SK-N-SH treated with all-trans-retinoic acid at 6 μM for 48 hours (cell line): ENCODE measurements around the gene SMARCC1.
A peak's percentile ranks its signal among the peaks of the same experiment; 100 is the strongest.

Experiments used
- ATAC-seq: fragments of 200-7000 bp; cut with Tn5 transposase; 3 replicates; pipeline ENCODE4 v1.9.1; 2020; ENCODE audit warnings: mild to moderate bottlenecking, moderate library complexity
- ARNTL ChIP-seq: fragments of 450-650 bp; formaldehyde crosslinking; IDR thresholded peaks from 2 replicates; pipeline ENCODE4 v1.5.0; 2020; ENCODE audit warnings: low read depth, mild to moderate bottlenecking, moderate library complexity, borderline replicate concordance
- BACH2 ChIP-seq: fragments of 250-450 bp; sonication (Bioruptor Pico); IDR thresholded peaks from 2 replicates; pipeline ENCODE4 v1.9.0; 2021; ENCODE audit warnings: mild to moderate bottlenecking, borderline replicate concordance
- ESRRG ChIP-seq: fragments of 250-450 bp; sonication (Bioruptor Pico); IDR thresholded peaks from 2 replicates; pipeline ENCODE4 v1.6.1; 2021; ENCODE audit warnings: mild to moderate bottlenecking
- GLIS3 ChIP-seq: fragments of 250-450 bp; sonication (Bioruptor Pico); IDR thresholded peaks from 2 replicates; pipeline ENCODE4 v1.5.0; 2020; ENCODE audit warnings: mild to moderate bottlenecking, moderate library complexity
- ISL1 ChIP-seq: fragments of 250-450 bp; sonication (Bioruptor Pico); IDR thresholded peaks from 2 replicates; pipeline ENCODE4 v2.1.2; 2022; ENCODE audit warnings: mild to moderate bottlenecking, moderate library complexity
- OSR1 ChIP-seq: fragments of 250-450 bp; sonication (Bioruptor Pico); IDR thresholded peaks from 2 replicates; pipeline ENCODE4 v1.8.0; 2022; ENCODE audit warnings: moderate library complexity, mild to moderate bottlenecking, inconsistent platforms
- RARB ChIP-seq: fragments of 250-450 bp; sonication (Bioruptor Pico); IDR thresholded peaks from 2 replicates; pipeline ENCODE4 v1.8.0; 2021; ENCODE audit warnings: mild to moderate bottlenecking, moderate library complexity
- SNAI2 ChIP-seq: fragments of 250-450 bp; sonication (Bioruptor Pico); IDR thresholded peaks from 2 replicates; pipeline ENCODE4 v1.5.0; 2020; ENCODE audit warnings: mild to moderate bottlenecking, moderate library complexity
- TCF4 ChIP-seq: fragments of 250-450 bp; sonication (Bioruptor Pico); IDR thresholded peaks from 2 replicates; pipeline ENCODE4 v1.8.0; 2021; ENCODE audit warnings: mild to moderate bottlenecking, moderate library complexity, borderline replicate concordance
- TOX ChIP-seq: fragments of 250-450 bp; sonication (Bioruptor Pico); IDR thresholded peaks from 2 replicates; pipeline ENCODE4 v1.8.0; 2021; ENCODE audit warnings: mild to moderate bottlenecking, moderate library complexity, borderline replicate concordance
- ZC3H10 ChIP-seq: fragments of 250-450 bp; sonication (Bioruptor Pico); IDR thresholded peaks from 2 replicates; pipeline ENCODE4 v1.5.1; 2021; ENCODE audit warnings: mild to moderate bottlenecking, moderate library complexity
- ZFP3 ChIP-seq: fragments of 250-450 bp; sonication (Bioruptor Pico); IDR thresholded peaks from 2 replicates; pipeline ENCODE4 v1.5.0; 2020; ENCODE audit warnings: mild to moderate bottlenecking, moderate library complexity
- ZFP30 ChIP-seq: fragments of 450-650 bp; formaldehyde crosslinking; IDR thresholded peaks from 2 replicates; pipeline ENCODE4 v1.5.0; 2022; ENCODE audit warnings: mild to moderate bottlenecking, moderate library complexity
- ZNF565 ChIP-seq: fragments of 450-650 bp; formaldehyde crosslinking; conservative IDR thresholded peaks from 2 replicates; pipeline ENCODE4 v1.5.0; 2020; ENCODE audit warnings: low read depth, mild to moderate bottlenecking, moderate library complexity
- ZNF70 ChIP-seq: fragments of 450-650 bp; formaldehyde crosslinking; IDR thresholded peaks from 2 replicates; pipeline ENCODE4 v1.5.0; 2020; ENCODE audit warnings: mild to moderate bottlenecking, moderate library complexity
- ZNF8 ChIP-seq: fragments of 450-650 bp; formaldehyde crosslinking; IDR thresholded peaks from 2 replicates; pipeline ENCODE4 v1.5.0; 2020; ENCODE audit warnings: mild to moderate bottlenecking, moderate library complexity
- TF ChIP-seq, protein P1 (sequence below): fragments of 250-450 bp; sonication (Bioruptor Pico); IDR thresholded peaks from 2 replicates; pipeline ENCODE4 v1.5.0; 2020; ENCODE audit warnings: mild to moderate bottlenecking, moderate library complexity
- TF ChIP-seq, protein P2 (sequence below): fragments of 250-450 bp; sonication (Bioruptor Pico); IDR thresholded peaks from 2 replicates; pipeline ENCODE4 v1.5.1; 2020; ENCODE audit warnings: low read depth, mild to moderate bottlenecking, moderate library complexity
- TF ChIP-seq, protein P3 (sequence below): fragments of 250-450 bp; sonication (Bioruptor Pico); IDR thresholded peaks from 2 replicates; pipeline ENCODE4 v1.8.0; 2020; ENCODE audit warnings: mild to moderate bottlenecking, moderate library complexity, borderline replicate concordance
- TF ChIP-seq, protein P4 (sequence below): fragments of 250-450 bp; sonication (Bioruptor Pico); IDR thresholded peaks from 2 replicates; pipeline ENCODE4 v1.5.1; 2021; ENCODE audit warnings: mild to moderate bottlenecking, moderate library complexity

SMARCC1 gene

DNA sequence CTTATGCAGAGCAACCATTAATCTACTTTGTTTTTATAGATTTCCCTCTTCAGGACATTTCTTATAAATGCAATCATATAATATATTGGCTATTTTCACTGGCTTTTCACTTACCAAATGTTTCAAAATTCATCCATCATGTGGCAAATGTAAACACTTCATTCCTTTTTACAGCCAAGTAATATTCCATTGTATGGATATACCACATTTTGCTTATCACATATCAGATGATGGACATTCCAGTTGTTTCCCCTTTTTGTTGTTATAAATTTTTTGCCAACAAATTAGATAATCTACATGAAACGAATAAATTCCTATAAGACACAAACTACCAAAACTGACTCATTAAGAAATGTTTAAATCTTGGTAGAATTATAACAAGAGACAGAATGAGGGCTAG lies 123.2 kb downstream of the SMARCC1 start:
- TF ChIP-seq RARB (no peak), ZNF8 (CRISPR knock-in tag) (peak; percentile 100), ISL1 (CRISPR knock-in tag) (no peak), TCF4 (no peak), ESRRG (CRISPR knock-in tag) (no peak), BACH2 (CRISPR knock-in tag) (no peak), ZNF565 (CRISPR knock-in tag) (no peak), ZNF70 (CRISPR knock-in tag) (no peak)
- ATAC-seq, result no peak

DNA sequence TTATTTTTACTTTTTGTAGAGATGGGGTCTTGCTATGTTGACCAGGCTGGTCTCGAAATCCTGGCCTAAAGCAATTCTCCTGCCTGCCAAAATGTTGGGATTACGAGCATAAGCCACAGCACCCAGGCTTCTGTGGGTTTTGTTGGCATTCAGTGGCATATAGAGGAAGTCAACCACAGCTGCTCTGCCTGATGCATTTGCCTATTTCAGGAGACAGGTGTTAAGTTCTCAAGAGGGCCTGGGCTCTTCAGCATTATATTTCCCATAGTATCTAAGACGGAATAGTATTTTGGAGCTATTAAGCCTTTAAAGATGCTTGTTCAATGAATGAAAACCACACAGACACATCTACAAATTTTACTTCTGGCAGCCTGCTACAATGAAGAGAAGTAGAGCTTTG lies 129.6 kb downstream of the SMARCC1 start:
- TF ChIP-seq ZNF70 (CRISPR knock-in tag) (no peak), ISL1 (CRISPR knock-in tag) (no peak), SNAI2 (CRISPR knock-in tag) (no peak), TCF4 (no peak), ZFP30 (CRISPR knock-in tag) (no peak), TOX (CRISPR knock-in tag) (no peak), ZNF565 (CRISPR knock-in tag) (no peak), OSR1 (CRISPR knock-in tag) (no peak), ZNF8 (CRISPR knock-in tag) (no peak), BACH2 (CRISPR knock-in tag) (no peak), RARB (no peak), ZC3H10 (CRISPR knock-in tag) (no peak), GLIS3 (CRISPR knock-in tag) (no peak), ZFP3 (CRISPR knock-in tag) (no peak), ESRRG (CRISPR knock-in tag) (no peak)
- TF ChIP-seq, protein P1, sequence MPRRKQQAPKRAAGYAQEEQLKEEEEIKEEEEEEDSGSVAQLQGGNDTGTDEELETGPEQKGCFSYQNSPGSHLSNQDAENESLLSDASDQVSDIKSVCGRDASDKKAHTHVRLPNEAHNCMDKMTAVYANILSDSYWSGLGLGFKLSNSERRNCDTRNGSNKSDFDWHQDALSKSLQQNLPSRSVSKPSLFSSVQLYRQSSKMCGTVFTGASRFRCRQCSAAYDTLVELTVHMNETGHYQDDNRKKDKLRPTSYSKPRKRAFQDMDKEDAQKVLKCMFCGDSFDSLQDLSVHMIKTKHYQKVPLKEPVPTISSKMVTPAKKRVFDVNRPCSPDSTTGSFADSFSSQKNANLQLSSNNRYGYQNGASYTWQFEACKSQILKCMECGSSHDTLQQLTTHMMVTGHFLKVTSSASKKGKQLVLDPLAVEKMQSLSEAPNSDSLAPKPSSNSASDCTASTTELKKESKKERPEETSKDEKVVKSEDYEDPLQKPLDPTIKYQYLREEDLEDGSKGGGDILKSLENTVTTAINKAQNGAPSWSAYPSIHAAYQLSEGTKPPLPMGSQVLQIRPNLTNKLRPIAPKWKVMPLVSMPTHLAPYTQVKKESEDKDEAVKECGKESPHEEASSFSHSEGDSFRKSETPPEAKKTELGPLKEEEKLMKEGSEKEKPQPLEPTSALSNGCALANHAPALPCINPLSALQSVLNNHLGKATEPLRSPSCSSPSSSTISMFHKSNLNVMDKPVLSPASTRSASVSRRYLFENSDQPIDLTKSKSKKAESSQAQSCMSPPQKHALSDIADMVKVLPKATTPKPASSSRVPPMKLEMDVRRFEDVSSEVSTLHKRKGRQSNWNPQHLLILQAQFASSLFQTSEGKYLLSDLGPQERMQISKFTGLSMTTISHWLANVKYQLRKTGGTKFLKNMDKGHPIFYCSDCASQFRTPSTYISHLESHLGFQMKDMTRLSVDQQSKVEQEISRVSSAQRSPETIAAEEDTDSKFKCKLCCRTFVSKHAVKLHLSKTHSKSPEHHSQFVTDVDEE, result no peak
- TF ChIP-seq, protein P2, sequence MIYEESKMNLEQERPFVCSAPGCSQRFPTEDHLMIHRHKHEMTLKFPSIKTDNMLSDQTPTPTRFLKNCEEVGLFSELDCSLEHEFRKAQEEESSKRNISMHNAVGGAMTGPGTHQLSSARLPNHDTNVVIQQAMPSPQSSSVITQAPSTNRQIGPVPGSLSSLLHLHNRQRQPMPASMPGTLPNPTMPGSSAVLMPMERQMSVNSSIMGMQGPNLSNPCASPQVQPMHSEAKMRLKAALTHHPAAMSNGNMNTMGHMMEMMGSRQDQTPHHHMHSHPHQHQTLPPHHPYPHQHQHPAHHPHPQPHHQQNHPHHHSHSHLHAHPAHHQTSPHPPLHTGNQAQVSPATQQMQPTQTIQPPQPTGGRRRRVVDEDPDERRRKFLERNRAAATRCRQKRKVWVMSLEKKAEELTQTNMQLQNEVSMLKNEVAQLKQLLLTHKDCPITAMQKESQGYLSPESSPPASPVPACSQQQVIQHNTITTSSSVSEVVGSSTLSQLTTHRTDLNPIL, result no peak
- TF ChIP-seq, protein P3, sequence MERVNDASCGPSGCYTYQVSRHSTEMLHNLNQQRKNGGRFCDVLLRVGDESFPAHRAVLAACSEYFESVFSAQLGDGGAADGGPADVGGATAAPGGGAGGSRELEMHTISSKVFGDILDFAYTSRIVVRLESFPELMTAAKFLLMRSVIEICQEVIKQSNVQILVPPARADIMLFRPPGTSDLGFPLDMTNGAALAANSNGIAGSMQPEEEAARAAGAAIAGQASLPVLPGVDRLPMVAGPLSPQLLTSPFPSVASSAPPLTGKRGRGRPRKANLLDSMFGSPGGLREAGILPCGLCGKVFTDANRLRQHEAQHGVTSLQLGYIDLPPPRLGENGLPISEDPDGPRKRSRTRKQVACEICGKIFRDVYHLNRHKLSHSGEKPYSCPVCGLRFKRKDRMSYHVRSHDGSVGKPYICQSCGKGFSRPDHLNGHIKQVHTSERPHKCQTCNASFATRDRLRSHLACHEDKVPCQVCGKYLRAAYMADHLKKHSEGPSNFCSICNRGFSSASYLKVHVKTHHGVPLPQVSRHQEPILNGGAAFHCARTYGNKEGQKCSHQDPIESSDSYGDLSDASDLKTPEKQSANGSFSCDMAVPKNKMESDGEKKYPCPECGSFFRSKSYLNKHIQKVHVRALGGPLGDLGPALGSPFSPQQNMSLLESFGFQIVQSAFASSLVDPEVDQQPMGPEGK, result no peak
- TF ChIP-seq, protein P4, sequence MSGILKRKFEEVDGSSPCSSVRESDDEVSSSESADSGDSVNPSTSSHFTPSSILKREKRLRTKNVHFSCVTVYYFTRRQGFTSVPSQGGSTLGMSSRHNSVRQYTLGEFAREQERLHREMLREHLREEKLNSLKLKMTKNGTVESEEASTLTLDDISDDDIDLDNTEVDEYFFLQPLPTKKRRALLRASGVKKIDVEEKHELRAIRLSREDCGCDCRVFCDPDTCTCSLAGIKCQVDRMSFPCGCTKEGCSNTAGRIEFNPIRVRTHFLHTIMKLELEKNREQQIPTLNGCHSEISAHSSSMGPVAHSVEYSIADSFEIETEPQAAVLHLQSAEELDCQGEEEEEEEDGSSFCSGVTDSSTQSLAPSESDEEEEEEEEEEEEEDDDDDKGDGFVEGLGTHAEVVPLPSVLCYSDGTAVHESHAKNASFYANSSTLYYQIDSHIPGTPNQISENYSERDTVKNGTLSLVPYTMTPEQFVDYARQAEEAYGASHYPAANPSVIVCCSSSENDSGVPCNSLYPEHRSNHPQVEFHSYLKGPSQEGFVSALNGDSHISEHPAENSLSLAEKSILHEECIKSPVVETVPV, result no peak
- no peak for ATAC-seq

DNA sequence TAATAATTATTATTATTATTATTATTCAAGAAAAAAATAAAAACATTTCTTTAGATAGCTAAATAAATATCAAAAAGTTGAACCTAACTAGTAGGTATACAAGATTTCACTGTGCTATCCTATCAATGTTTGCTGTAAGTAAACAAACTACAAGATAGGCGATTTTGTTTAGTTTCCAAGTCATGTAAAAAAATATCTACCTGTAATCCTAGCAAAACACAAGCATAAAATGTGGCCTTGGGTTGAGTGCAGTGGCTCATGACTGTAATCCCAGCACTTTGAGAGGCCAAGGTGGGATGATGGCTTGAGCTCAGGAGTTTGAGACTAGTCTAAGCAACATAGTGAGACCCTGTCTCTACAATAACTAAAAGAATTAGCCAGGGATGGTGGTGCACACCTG lies 131.4 kb downstream of the SMARCC1 start:
- ATAC-seq, result no peak
- TF ChIP-seq ARNTL (CRISPR knock-in tag), result no peak
- TF ChIP-seq ZNF70 (CRISPR knock-in tag), result no peak
- no peak for TF ChIP-seq ZFP3 (CRISPR knock-in tag)
- TF ChIP-seq ZNF8 (CRISPR knock-in tag), result no peak
- TF ChIP-seq, protein P2, result no peak
- TF ChIP-seq ZC3H10 (CRISPR knock-in tag), result no peak
- no peak for TF ChIP-seq ISL1 (CRISPR knock-in tag)
- TF ChIP-seq ZFP30 (CRISPR knock-in tag), result no peak
- no peak for TF ChIP-seq ESRRG (CRISPR knock-in tag)
- no peak for TF ChIP-seq RARB
- TF ChIP-seq TOX (CRISPR knock-in tag), result no peak
- TF ChIP-seq, protein P1, result no peak
